IMR-90 (cell line): ENCODE results near the gene PRR29. TPM values are rescaled to one million over a fixed set of nuclear protein-coding genes. Genes with fewer than 3 reads are reported as not detected.

Experiments used
- ATAC-seq: fragments of 200-7000 bp; cut with Tn5 transposase; 2 replicates; pipeline ENCODE4 v1.9.1; 2020; ENCODE audit warnings: low read depth, mild to moderate bottlenecking, moderate library complexity
- BruUV-seq: library from RNA; stranded (reverse); fragments of 400-500 nt; replicated peaks from 2 replicates; lab custom pipeline; 2021; lab: Mats Ljungman, UMichigan
- CTCF ChIA-PET: fragments of 300-600 bp; formaldehyde crosslinking; extraction: SDS; loops from one replicate; lab custom pipeline; 2021; ENCODE audit warnings: antibody characterized with exemption; lab: Yijun Ruan, JAX
- POLR2A ChIA-PET: fragments of 300-600 bp; sonication (Branson Sonifier 250); formaldehyde crosslinking; loops from one replicate; lab custom pipeline; 2022; ENCODE audit warnings: antibody characterized with exemption; ENCODE audit not compliant: unreplicated experiment; lab: Charles Lee
- DNase-seq: peaks from one replicate; pipeline ENCODE4 v3.0.0; 2013
- H2AFZ ChIP-seq: replicated peaks from 2 replicates; pipeline ENCODE3; 2013; ENCODE audit warnings: low read length, mild to moderate bottlenecking; ENCODE audit not compliant: poor library complexity
- H2AK5ac ChIP-seq: 2 replicates; pipeline ENCODE4 v1.6.1; 2013; ENCODE audit warnings: low read depth, low read length, inconsistent platforms
- H2AK9ac ChIP-seq: replicated peaks from 2 replicates; pipeline ENCODE3; 2013; ENCODE audit warnings: mild to moderate bottlenecking, low read depth, low read length, moderate library complexity; ENCODE audit not compliant: poor library complexity
- H2BK120ac ChIP-seq: 2 replicates; pipeline ENCODE4 v1.6.1; 2013; ENCODE audit warnings: low read depth, low read length, inconsistent platforms
- H2BK15ac ChIP-seq: 3 replicates; pipeline ENCODE4 v1.6.1; 2013; ENCODE audit warnings: low read depth, low read length, inconsistent platforms
- H2BK20ac ChIP-seq: 2 replicates; pipeline ENCODE4 v1.6.1; 2013; ENCODE audit warnings: low read depth, mild to moderate bottlenecking, inconsistent platforms, low read length, moderate library complexity
- H2BK5ac ChIP-seq: 2 replicates; pipeline ENCODE4 v1.6.1; 2013; ENCODE audit warnings: mild to moderate bottlenecking, low read depth, low read length, inconsistent platforms; ENCODE audit not compliant: poor library complexity, severe bottlenecking
- H3K14ac ChIP-seq: replicated peaks from 2 replicates; pipeline ENCODE4 v1.6.1; 2013; ENCODE audit warnings: low read depth, low read length, inconsistent platforms
- H3K18ac ChIP-seq: 2 replicates; pipeline ENCODE4 v1.6.1; 2013; ENCODE audit warnings: low read depth, low read length, control low read depth
- H3K23ac ChIP-seq: 2 replicates; pipeline ENCODE4 v1.6.1; 2013; ENCODE audit warnings: low read depth, low read length, inconsistent platforms
- H3K27ac ChIP-seq: 2 replicates; pipeline ENCODE4 v1.5.1; 2013; ENCODE audit warnings: mild to moderate bottlenecking, control low read depth, low read length; ENCODE audit not compliant: insufficient read depth
- H3K27me3 ChIP-seq: 2 replicates; pipeline ENCODE4 v1.6.1; 2013; ENCODE audit warnings: low read length; ENCODE audit not compliant: control insufficient read depth, insufficient read depth
- H3K36me3 ChIP-seq: 2 replicates; pipeline ENCODE4 v1.6.1; 2013; ENCODE audit warnings: low read length, mixed read lengths; ENCODE audit not compliant: control insufficient read depth, insufficient read depth
- H3K4ac ChIP-seq: 2 replicates; pipeline ENCODE4 v1.6.1; 2013; ENCODE audit warnings: low read depth, low read length, inconsistent platforms
- H3K4me1 ChIP-seq: 2 replicates; pipeline ENCODE4 v1.6.1; 2013; ENCODE audit warnings: low read length, mixed read lengths; ENCODE audit not compliant: control insufficient read depth, insufficient read depth
- H3K4me2 ChIP-seq: 2 replicates; pipeline ENCODE4 v1.6.1; 2013; ENCODE audit warnings: low read depth, mild to moderate bottlenecking, control low read depth, low read length, moderate library complexity
- H3K4me3 ChIP-seq: 2 replicates; pipeline ENCODE4 v1.5.1; 2013; ENCODE audit warnings: low read depth, mild to moderate bottlenecking, control low read depth, low read length, moderate library complexity; ENCODE audit not compliant: insufficient read depth
- H3K56ac ChIP-seq: 2 replicates; pipeline ENCODE4 v1.6.1; 2013; ENCODE audit warnings: low read length, inconsistent platforms; ENCODE audit not compliant: insufficient read depth; ENCODE audit errors: extremely low read depth
- H3K79me1 ChIP-seq, 2 experiments: 2 replicates each; pipeline ENCODE4 v1.6.1; 2013; ENCODE audit warnings: low read length in 2 of 2, inconsistent platforms in 1 of 2, low read depth in 1 of 2
- H3K9ac ChIP-seq: 2 replicates; pipeline ENCODE4 v1.6.1; 2013; ENCODE audit warnings: low read depth, low read length, control low read depth
- H3K9me1 ChIP-seq: 2 replicates; pipeline ENCODE4 v1.6.1; 2013; ENCODE audit warnings: low read length, inconsistent platforms; ENCODE audit not compliant: insufficient read depth
- H3K9me3 ChIP-seq: 2 replicates; pipeline ENCODE4 v1.6.1; 2013; ENCODE audit warnings: low read length; ENCODE audit not compliant: control insufficient read depth, insufficient read depth
- H4K20me1 ChIP-seq: 2 replicates; pipeline ENCODE4 v1.6.1; 2013; ENCODE audit warnings: low read length, inconsistent platforms; ENCODE audit not compliant: insufficient read depth
- H4K5ac ChIP-seq: 2 replicates; pipeline ENCODE4 v1.6.1; 2013; ENCODE audit warnings: mild to moderate bottlenecking, low read depth, low read length, control low read depth
- H4K8ac ChIP-seq, 2 experiments: 2 replicates each; pipeline ENCODE4 v1.6.1; 2013; ENCODE audit warnings: low read depth in 2 of 2, low read length in 2 of 2, control low read depth in 1 of 2, inconsistent platforms in 1 of 2
- H4K91ac ChIP-seq: 2 replicates; pipeline ENCODE4 v1.6.1; 2013; ENCODE audit warnings: low read depth, low read length, inconsistent platforms; ENCODE audit not compliant: insufficient read depth
- CHD1 ChIP-seq: IDR thresholded peaks from 2 replicates; pipeline ENCODE4 v1.6.1; 2012; ENCODE audit warnings: low read depth, low read length, improper control_type of control experiment
- MAZ ChIP-seq: IDR thresholded peaks from 2 replicates; pipeline ENCODE4 v1.6.1; 2012; ENCODE audit warnings: low read depth, mild to moderate bottlenecking, low read length, improper control_type of control experiment, moderate library complexity, borderline replicate concordance
- POLR2A ChIP-seq: IDR thresholded peaks from 2 replicates; pipeline ENCODE4 v1.6.1; 2012; ENCODE audit warnings: mild to moderate bottlenecking, low read depth, low read length
- SMC3 ChIP-seq: fragments of 150-350 bp; IDR thresholded peaks from 2 replicates; pipeline ENCODE4 v1.6.1; 2016; ENCODE audit warnings: low read depth, mild to moderate bottlenecking, antibody characterized with exemption, low read length, moderate library complexity
- USF2 ChIP-seq: fragments of 150-350 bp; IDR thresholded peaks from 2 replicates; pipeline ENCODE4 v1.6.1; 2017; ENCODE audit warnings: mild to moderate bottlenecking, antibody characterized with exemption, low read length, low read depth
- WGBS, 2 experiments: methylation state at CpG; one replicate each; pipeline versions ENCODE4 v1.1.5 to v1.1.7; 2013; ENCODE audit warnings: missing lambda C conversion rate in 2 of 2; ENCODE audit not compliant: insufficient read length in 1 of 2; ENCODE audit errors: extremely low coverage in 2 of 2; 5-methylcytosine and 5-hydroxymethylcytosine counted together
- dilution Hi-C: fragments of 300-500 bp; cut with HindIII; formaldehyde crosslinking; loops from one replicate; pipeline ENCODE4 v1.14.3; 2018; ENCODE audit warnings: low sequenced_read_pairs; ENCODE audit not compliant: unreplicated experiment
- in situ Hi-C: fragments of 300-500 bp; cut with MboI; formaldehyde crosslinking; loops from 3 replicates; pipeline ENCODE4 v1.14.3; 2019; ENCODE audit warnings: low sequenced_read_pairs, inconsistent platforms, mixed read lengths
- intact Hi-C: fragments of 100-400 bp; cut with micrococcal nuclease; formaldehyde crosslinking; loops from 2 replicates; pipeline ENCODE4 v1.10.0; 2022
- polyA plus RNA-seq, 3 experiments: library from polyadenylated mRNA; depleted of rRNA; stranded (reverse); fragments of >200 nt; gene quantifications; 2 replicates each; pipeline ENCODE4 v1.2.3, GENCODE V29; 2012; ENCODE audit warnings: low replicate concordance in 1 of 3
- total RNA-seq: library from RNA; depleted of rRNA; stranded (reverse); fragments of >200 nt; gene quantifications from 2 replicates; pipeline ENCODE4 v1.2.3, GENCODE V29; 2012

PRR29 gene
- total and polyA plus RNA-seq, 2 of the 4 experiments (the other 2 are of a cell fraction): under 0.01 to 0.17 TPM

GRCh38 chr17:63972796-63973195, 25.4 kb upstream of the PRR29 start, which contains the start of gene SCN4A:
SCN4A (minus strand) TSS chr17:63972918; CDS start chr17:63972841, 77 bp downstream.
- no peak within 1 kb of the TSS for H3K4me2 ChIP-seq

More at GRCh38 chr17:63972796-63973195, 25.4 kb upstream of the PRR29 start, which contains the start of gene SCN4A:
- H3K4me3 ChIP-seq: no peak within 1 kb of the TSS
- peak within 1 kb of the TSS; percentile 56; the same call in 1 of the 2 replicates for H2AK5ac ChIP-seq
- H2AK9ac ChIP-seq: peak within 1 kb of the TSS; percentile 70
- no peaks in the 10 kb centered on the region for H3K9me3 ChIP-seq
- H3K4ac ChIP-seq: no peak within 1 kb of the TSS
- no peaks in the 10 kb centered on the region for H3K79me1 ChIP-seq
- H3K36me3 ChIP-seq: no peaks in the 10 kb centered on the region
- TF ChIP-seq SMC3 (no peak), POLR2A (no peak), CHD1 (no peak), MAZ (no peak), USF2 (no peak)
- H4K91ac ChIP-seq: no peak within 1 kb of the TSS
- ATAC-seq (no peak), DNase-seq (no peak)
- H3K56ac ChIP-seq: no peak within 1 kb of the TSS
- H2BK15ac ChIP-seq: no peak within 1 kb of the TSS
- H3K9me1 ChIP-seq: peaks cover 13% of the 10 kb centered on the region
- 96% methylated on average over 5 of the region's 14 CpGs; no CpG with 5 or more reads in 1 of the 2 experiments for WGBS, 2 experiments
- BruUV-seq: no TSS peak
- dilution Hi-C loops (no loop called here), intact Hi-C loops (no loop called here), in situ Hi-C loops (no loop called here)
- H4K8ac ChIP-seq: no peak within 1 kb of the TSS
- peaks cover 12% of the 10 kb centered on the region for H3K27me3 ChIP-seq
- H3K23ac ChIP-seq: no peak within 1 kb of the TSS
- peaks cover 10% of the 10 kb centered on the region for H3K4me1 ChIP-seq
- no peak within 1 kb of the TSS for H4K5ac ChIP-seq
- H2BK5ac ChIP-seq: no peak within 1 kb of the TSS
- POLR2A ChIA-PET: no interaction called here
- CTCF ChIA-PET: no interaction called here
- peak within 1 kb of the TSS; percentile 80; the same call in 1 of the 2 replicates for H2BK120ac ChIP-seq
- peaks cover 3% of the 10 kb centered on the region; the same call in 1 of the 2 replicates for H4K20me1 ChIP-seq
- no peak within 1 kb of the TSS for H3K9ac ChIP-seq
- H3K27ac ChIP-seq: no peak within 1 kb of the TSS
- H3K14ac ChIP-seq: peak within 1 kb of the TSS; percentile 35; the same call in 1 of the 2 replicates
- H3K18ac ChIP-seq: no peak within 1 kb of the TSS
- no peak within 1 kb of the TSS for H2AFZ ChIP-seq
- no peak within 1 kb of the TSS for H2BK20ac ChIP-seq
